ENCODE data around the gene CTF1. TPM values are rescaled to one million over a fixed set of nuclear protein-coding genes. Genes with fewer than 3 reads are reported as not detected.

CTF1 gene
- total and polyA plus RNA-seq, 4 donors = 0.79 to 6.1 (median 3.1) TPM

GRCh38 chr16:30950516-30951065 is 54.2 kb downstream of the CTF1 start:
- Histone ChIP-seq H3K9me3 (ENCODE audit: control insufficient read depth, insufficient read depth, low read length) (no peaks in the 10 kb centered on the region), H3K4me3 (ENCODE audit: low read depth, low read length) (peak overlapping the region; percentile 76), H3K4me1 (ENCODE audit: control insufficient read depth, insufficient read depth, low read length) (peaks cover 52% of the 10 kb centered on the region), H3K27me3 (ENCODE audit: control insufficient read depth, insufficient read depth, low read length) (no peaks in the 10 kb centered on the region), H3K36me3 (ENCODE audit: control insufficient read depth, insufficient read depth, low read length) (peaks cover 28% of the 10 kb centered on the region), H3K27ac (ENCODE audit: low read depth, low read length) (peak overlapping the region; percentile 25)
- 74% methylated on average over 6 of the region's 8 CpGs for WGBS (ENCODE audit: insufficient coverage)
- DNase-seq (ENCODE audit: low read depth in 4 of 6, low spot score in 6 of 6) = no peak

- no CpG with 5 or more reads among the region's 1 CpG for WGBS (ENCODE audit: insufficient coverage)
- DNase-seq (ENCODE audit: low read depth in 4 of 6, low spot score in 6 of 6) = no peak
- H3K9me3 ChIP-seq (ENCODE audit: control insufficient read depth, insufficient read depth, low read length) = no peaks in the 10 kb centered on the region
- no peak overlapping the region for H3K27ac ChIP-seq (ENCODE audit: low read depth, low read length)
- H3K36me3 ChIP-seq (ENCODE audit: control insufficient read depth, insufficient read depth, low read length) = peaks cover 28% of the 10 kb centered on the region
- no peak overlapping the region for H3K4me3 ChIP-seq (ENCODE audit: low read depth, low read length)
- peaks cover 52% of the 10 kb centered on the region for H3K4me1 ChIP-seq (ENCODE audit: control insufficient read depth, insufficient read depth, low read length)
- no peaks in the 10 kb centered on the region for H3K27me3 ChIP-seq (ENCODE audit: control insufficient read depth, insufficient read depth, low read length)
These were observed 54.8 kb downstream of the CTF1 start for GRCh38 chr16:30951193-30951592.

GRCh38 chr16:30951750-30952149 is 55.3 kb downstream of the CTF1 start:
- Histone ChIP-seq H3K27ac (ENCODE audit: low read depth, low read length) (no peak overlapping the region), H3K9me3 (ENCODE audit: control insufficient read depth, insufficient read depth, low read length) (no peaks in the 10 kb centered on the region), H3K4me1 (ENCODE audit: control insufficient read depth, insufficient read depth, low read length) (peaks cover 56% of the 10 kb centered on the region), H3K36me3 (ENCODE audit: control insufficient read depth, insufficient read depth, low read length) (peaks cover 24% of the 10 kb centered on the region), H3K27me3 (ENCODE audit: control insufficient read depth, insufficient read depth, low read length) (no peaks in the 10 kb centered on the region), H3K4me3 (ENCODE audit: low read depth, low read length) (no peak overlapping the region)
- 47% methylated on average over 3 of the region's 3 CpGs for WGBS (ENCODE audit: insufficient coverage)
- DNase-seq (ENCODE audit: low read depth in 4 of 6, low spot score in 6 of 6) = peak in 1 of 6 donors; percentile 86

GRCh38 chr16:30953111-30953510 is 56.7 kb downstream of the CTF1 start:
- H3K9me3 ChIP-seq (ENCODE audit: control insufficient read depth, insufficient read depth, low read length) = no peaks in the 10 kb centered on the region
- 82% methylated on average over 6 of the region's 9 CpGs for WGBS (ENCODE audit: insufficient coverage)
- H3K27me3 ChIP-seq (ENCODE audit: control insufficient read depth, insufficient read depth, low read length) = no peaks in the 10 kb centered on the region
- H3K36me3 ChIP-seq (ENCODE audit: control insufficient read depth, insufficient read depth, low read length) = peaks cover 14% of the 10 kb centered on the region
- no peak overlapping the region for H3K4me3 ChIP-seq (ENCODE audit: low read depth, low read length)
- peaks cover 48% of the 10 kb centered on the region for H3K4me1 ChIP-seq (ENCODE audit: control insufficient read depth, insufficient read depth, low read length)
- no peak overlapping the region for H3K27ac ChIP-seq (ENCODE audit: low read depth, low read length)
- no peak for DNase-seq (ENCODE audit: low read depth in 4 of 6, low spot score in 6 of 6)

Small RNAs within 50 kb of the gene (small RNA-seq; reads per million reads assigned to genes)
- not detected for gene AC135048.1 (ENCODE audit: low replicate concordance)
- not detected for gene MIR4519 (ENCODE audit: low replicate concordance)
- not detected for gene MIR762 (ENCODE audit: low replicate concordance)

Other genes with a start within 250 kb of the CTF1 start
- 10 to 100 TPM in 1 of 2 donors, 1 to 10 TPM in 1; 6.3 to 19.8 TPM for gene PRR14, start 245.7 kb upstream of the CTF1 start, total RNA-seq
- gene PRR14, start 245.7 kb upstream of the CTF1 start, polyA plus RNA-seq (ENCODE audit: insufficient read length in 2 of 2) = 10 to 100 TPM; 60.2 to 65.1 TPM
- 10 to 100 TPM; 11.5 to 26.8 TPM for gene FBRS, start 238.2 kb upstream of the CTF1 start, total RNA-seq
- gene FBRS, start 238.2 kb upstream of the CTF1 start, polyA plus RNA-seq (ENCODE audit: insufficient read length in 2 of 2) = 10 to 100 TPM; 65.3 to 69.0 TPM
- 10 to 100 TPM; 15.2 to 19.6 TPM for gene SRCAP, start 197.4 kb upstream of the CTF1 start, total RNA-seq
- gene SRCAP, start 197.4 kb upstream of the CTF1 start, polyA plus RNA-seq (ENCODE audit: insufficient read length in 2 of 2) = 10 to 100 TPM; 47.2 to 48.6 TPM
- gene PHKG2, start 148.2 kb upstream of the CTF1 start, total RNA-seq = 10 to 100 TPM; 16.2 to 24.4 TPM
- 10 to 100 TPM; 41.2 to 53.9 TPM for gene PHKG2, start 148.2 kb upstream of the CTF1 start, polyA plus RNA-seq (ENCODE audit: insufficient read length in 2 of 2)
- gene CFAP119, start 134.6 kb upstream of the CTF1 start, total RNA-seq = 10 to 100 TPM in 1 of 2 donors, 1 to 10 TPM in 1; 3.3 to 11.2 TPM
- gene CFAP119, start 134.6 kb upstream of the CTF1 start, polyA plus RNA-seq (ENCODE audit: insufficient read length in 2 of 2) = 10 to 100 TPM; 16.0 to 19.1 TPM
- 100 to 1,000 TPM in 1 of 2 donors, 10 to 100 TPM in 1; 70.7 to 101 TPM for gene RNF40, start 134.3 kb upstream of the CTF1 start, total RNA-seq
- gene RNF40, start 134.3 kb upstream of the CTF1 start, polyA plus RNA-seq (ENCODE audit: insufficient read length in 2 of 2) = 100 to 1,000 TPM; 128 to 132 TPM
- 10 to 100 TPM in 1 of 2 donors, 1 to 10 TPM in 1; 7.8 to 24.2 TPM for gene ZNF629, start 109.4 kb upstream of the CTF1 start, total RNA-seq
- 10 to 100 TPM; 26.5 to 27.4 TPM for gene ZNF629, start 109.4 kb upstream of the CTF1 start, polyA plus RNA-seq (ENCODE audit: insufficient read length in 2 of 2)
- 10 to 100 TPM; 27.0 to 71.7 TPM for gene BCL7C, start 2.5 kb upstream of the CTF1 start, total RNA-seq
- 10 to 100 TPM; 39.7 to 48.2 TPM for gene BCL7C, start 2.5 kb upstream of the CTF1 start, polyA plus RNA-seq (ENCODE audit: insufficient read length in 2 of 2)
- gene FBXL19, start 27.0 kb downstream of the CTF1 start, total RNA-seq = 10 to 100 TPM; 15.8 to 23.9 TPM
- 10 to 100 TPM; 86.4 to 90.1 TPM for gene FBXL19, start 27.0 kb downstream of the CTF1 start, polyA plus RNA-seq (ENCODE audit: insufficient read length in 2 of 2)
- 10 to 100 TPM; 10.4 to 28.0 TPM for gene ORAI3, start 52.5 kb downstream of the CTF1 start, total RNA-seq
- gene ORAI3, start 52.5 kb downstream of the CTF1 start, polyA plus RNA-seq (ENCODE audit: insufficient read length in 2 of 2) = 10 to 100 TPM; 13.9 to 15.5 TPM
- 1 to 10 TPM; 2.3 to 5.0 TPM for gene SETD1A, start 61.1 kb downstream of the CTF1 start, total RNA-seq
- 10 to 100 TPM; 16.7 to 17.4 TPM for gene SETD1A, start 61.1 kb downstream of the CTF1 start, polyA plus RNA-seq (ENCODE audit: insufficient read length in 2 of 2)
- 10 to 100 TPM in 1 of 2 donors, 1 to 10 TPM in 1; 9.2 to 14.7 TPM for gene HSD3B7, start 88.6 kb downstream of the CTF1 start, total RNA-seq
- 1 to 10 TPM; 5.7 to 7.6 TPM for gene HSD3B7, start 88.6 kb downstream of the CTF1 start, polyA plus RNA-seq (ENCODE audit: insufficient read length in 2 of 2)
- gene STX1B, start 114.0 kb downstream of the CTF1 start, total RNA-seq = 10 to 100 TPM; 16.0 to 46.5 TPM
- gene STX1B, start 114.0 kb downstream of the CTF1 start, polyA plus RNA-seq (ENCODE audit: insufficient read length in 2 of 2) = 100 to 1,000 TPM; 116 to 130 TPM
- gene STX4, start 136.9 kb downstream of the CTF1 start, total RNA-seq = 10 to 100 TPM; 28.6 to 45.2 TPM
- 10 to 100 TPM; 84.9 to 91.6 TPM for gene STX4, start 136.9 kb downstream of the CTF1 start, polyA plus RNA-seq (ENCODE audit: insufficient read length in 2 of 2)
- 1 to 10 TPM; 4.9 to 5.8 TPM for gene ZNF668, start 177.6 kb downstream of the CTF1 start, total RNA-seq
- 10 to 100 TPM; 12.6 TPM for gene ZNF668, start 177.6 kb downstream of the CTF1 start, polyA plus RNA-seq (ENCODE audit: insufficient read length in 2 of 2)
- gene ZNF646, start 177.8 kb downstream of the CTF1 start, total RNA-seq = 10 to 100 TPM in 1 of 2 donors, 1 to 10 TPM in 1; 5.9 to 14.4 TPM
- 10 to 100 TPM; 11.2 to 11.9 TPM for gene ZNF646, start 177.8 kb downstream of the CTF1 start, polyA plus RNA-seq (ENCODE audit: insufficient read length in 2 of 2)
- gene PRSS53, start 192.3 kb downstream of the CTF1 start, total RNA-seq = 1 to 10 TPM; 2.0 to 9.8 TPM
- 1 to 10 TPM; 2.5 to 7.1 TPM for gene PRSS53, start 192.3 kb downstream of the CTF1 start, polyA plus RNA-seq (ENCODE audit: insufficient read length in 2 of 2)
- 100 to 1,000 TPM in 1 of 2 donors, 10 to 100 TPM in 1; 60.0 to 111 TPM for gene VKORC1, start 198.2 kb downstream of the CTF1 start, total RNA-seq
- gene VKORC1, start 198.2 kb downstream of the CTF1 start, polyA plus RNA-seq (ENCODE audit: insufficient read length in 2 of 2) = 100 to 1,000 TPM in 1 of 2 donors, 10 to 100 TPM in 1; 66.5 to 107 TPM
- 10 to 100 TPM; 13.5 to 25.0 TPM for gene BCKDK, start 211.8 kb downstream of the CTF1 start, total RNA-seq
- 10 to 100 TPM; 49.7 TPM for gene BCKDK, start 211.8 kb downstream of the CTF1 start, polyA plus RNA-seq (ENCODE audit: insufficient read length in 2 of 2)
- gene KAT8, start 221.1 kb downstream of the CTF1 start, total RNA-seq = 10 to 100 TPM; 38.1 to 81.9 TPM
- gene KAT8, start 221.1 kb downstream of the CTF1 start, polyA plus RNA-seq (ENCODE audit: insufficient read length in 2 of 2) = 10 to 100 TPM; 54.7 to 69.7 TPM
- gene PRSS8, start 239.1 kb downstream of the CTF1 start, total RNA-seq = under 1 TPM; 0.10 to 0.94 TPM
- gene PRSS8, start 239.1 kb downstream of the CTF1 start, polyA plus RNA-seq (ENCODE audit: insufficient read length in 2 of 2) = 1 to 10 TPM in 1 of 2 donors, under 1 TPM in 1; 0.46 to 1.5 TPM